SK-N-MC (cell line): Measurements from ENCODE around the gene LMTK2.

ENCODE experiments used
- EZH2 ChIP-seq: fragments of 200-600 bp; sonication (generic); IDR thresholded peaks from one replicate; pipeline ENCODE4 v1.6.1; 2017; ENCODE audit warnings: antibody characterized with exemption
- POLR2AphosphoS5 ChIP-seq: IDR thresholded peaks from 2 replicates; pipeline ENCODE4 v1.6.1; 2012; ENCODE audit warnings: mild to moderate bottlenecking, low read depth, low read length, borderline replicate concordance

DNA sequence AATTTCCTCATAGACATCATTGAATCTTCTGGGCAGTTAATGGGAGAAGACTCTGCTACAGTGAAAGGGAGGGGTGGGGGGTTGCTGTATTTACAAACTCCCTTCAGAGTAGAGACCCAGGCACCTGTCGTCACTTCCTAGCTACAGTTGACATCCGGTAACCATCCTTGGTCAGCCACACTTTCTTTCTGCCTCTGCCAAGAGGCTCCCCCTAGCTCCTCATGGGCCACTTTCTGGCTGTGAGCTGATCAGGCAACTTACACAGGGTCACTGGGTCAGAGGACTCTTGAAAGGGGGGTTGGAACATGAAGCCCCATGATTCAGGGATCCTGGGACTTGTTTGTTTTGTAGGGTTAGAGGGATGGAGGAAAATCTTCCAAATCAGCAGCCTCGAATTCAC is 144.1 kb downstream of the LMTK2 start:
- no peak for TF ChIP-seq EZH2
- TF ChIP-seq POLR2AphosphoS5: no peak
